Astrocyte (in vitro differentiated cells and primary cell): ENCODE data around the gene WDR19.

Experiments
- CTCF ChIP-seq: IDR thresholded peaks from 2 replicates; pipeline ENCODE4 v1.5.1; 2011; ENCODE audit warnings: low read depth, mild to moderate bottlenecking, inconsistent platforms, low read length, moderate library complexity; ENCODE audit not compliant: insufficient read depth
- EZH2 ChIP-seq: IDR thresholded peaks from 2 replicates; pipeline ENCODE4 v1.6.1; 2012; ENCODE audit warnings: mild to moderate bottlenecking, low read length, inconsistent platforms; ENCODE audit not compliant: insufficient read depth

- TF ChIP-seq CTCF (no peak), EZH2 (no peak)
These were observed 142.7 kb downstream of the WDR19 start for GRCh38 chr4:39324897-39325613.
